HepG2 (cell line): ENCODE data around the gene AKNA. TPM values are rescaled to one million over a fixed set of nuclear protein-coding genes. Genes with fewer than 3 reads are reported as not detected.

Experiments used
- ADNP ChIP-seq: sonication (generic); formaldehyde crosslinking; IDR thresholded peaks from 2 replicates; pipeline ENCODE4 v1.4.0; 2020; ENCODE audit warnings: missing genetic modification reagents
- AHR ChIP-seq: IDR thresholded peaks from 2 replicates; pipeline ENCODE4 v1.6.1; 2018; ENCODE audit warnings: missing genetic modification reagents, missing compliant biosample characterization
- ARID2 ChIP-seq: sonication (generic); formaldehyde crosslinking; IDR thresholded peaks from 2 replicates; pipeline ENCODE4 v1.8.1; 2022; ENCODE audit warnings: mild to moderate bottlenecking, missing genetic modification reagents, borderline replicate concordance
- ATF4 ChIP-seq, 2 experiments: fragments of 450-650 bp in 1 of 2; sonication (generic) in 1 of 2; formaldehyde crosslinking; IDR thresholded peaks; 2 replicates each; pipeline versions ENCODE4 v1.5.0 to v1.8.0; 2020 to 2022; ENCODE audit warnings: mild to moderate bottlenecking in 1 of 2, missing genetic modification reagents in 1 of 2
- DMAP1 ChIP-seq: IDR thresholded peaks from 2 replicates; pipeline ENCODE4 v1.6.1; 2016
- HDAC1 ChIP-seq: sonication (generic); formaldehyde crosslinking; IDR thresholded peaks from 2 replicates; pipeline ENCODE4 v1.5.1; 2020; ENCODE audit warnings: mild to moderate bottlenecking, missing genetic modification reagents
- HMGXB4 ChIP-seq, 2 experiments: sonication (generic) in 1 of 2; formaldehyde crosslinking in 1 of 2; IDR thresholded peaks; 2 replicates each; pipeline versions ENCODE4 v1.4.0 to v1.6.1; 2018 to 2020; ENCODE audit warnings: missing genetic modification reagents in 2 of 2, borderline replicate concordance in 1 of 2, low read depth in 1 of 2, mild to moderate bottlenecking in 1 of 2, missing biosample characterization in 1 of 2
- IKZF5 ChIP-seq: IDR thresholded peaks from 2 replicates; pipeline ENCODE4 v1.6.1; 2018; ENCODE audit warnings: missing genetic modification reagents, mild to moderate bottlenecking, missing compliant biosample characterization
- IRX3 ChIP-seq: sonication (generic); formaldehyde crosslinking; IDR thresholded peaks from 2 replicates; pipeline ENCODE4 v1.8.1; 2023; ENCODE audit warnings: mild to moderate bottlenecking, low read depth, missing genetic modification reagents, borderline replicate concordance
- JUND ChIP-seq: sonication (generic); formaldehyde crosslinking; IDR thresholded peaks from 2 replicates; pipeline ENCODE4 v1.8.0; 2022; ENCODE audit warnings: mild to moderate bottlenecking, missing genetic modification reagents
- NKX3-1 ChIP-seq: sonication (generic); formaldehyde crosslinking; IDR thresholded peaks from 2 replicates; pipeline ENCODE4 v1.5.0; 2020; ENCODE audit warnings: missing genetic modification reagents
- POGK ChIP-seq: sonication (generic); formaldehyde crosslinking; conservative IDR thresholded peaks from 2 replicates; pipeline ENCODE4 v1.8.0; 2022; ENCODE audit warnings: mild to moderate bottlenecking, moderate library complexity, missing genetic modification reagents
- RAD21 ChIP-seq: fragments of 450-650 bp; formaldehyde crosslinking; IDR thresholded peaks from 2 replicates; pipeline ENCODE4 v1.5.0; 2020; ENCODE audit warnings: mild to moderate bottlenecking
- RORA ChIP-seq: sonication (generic); formaldehyde crosslinking; IDR thresholded peaks from 2 replicates; pipeline ENCODE4 v1.5.0; 2020; ENCODE audit warnings: mild to moderate bottlenecking, missing genetic modification reagents, moderate library complexity
- SP4 ChIP-seq: sonication (generic); formaldehyde crosslinking; IDR thresholded peaks from 2 replicates; pipeline ENCODE4 v1.8.1; 2023; ENCODE audit warnings: mild to moderate bottlenecking, missing genetic modification reagents
- TMF1 ChIP-seq: sonication (generic); formaldehyde crosslinking; IDR thresholded peaks from 2 replicates; pipeline ENCODE4 v1.8.1; 2022; ENCODE audit warnings: low read depth, missing genetic modification reagents
- TOE1 ChIP-seq: sonication (generic); formaldehyde crosslinking; IDR thresholded peaks from 2 replicates; pipeline ENCODE4 v1.4.0; 2020; ENCODE audit warnings: mild to moderate bottlenecking, missing genetic modification reagents
- YEATS4 ChIP-seq: sonication (generic); formaldehyde crosslinking; IDR thresholded peaks from 2 replicates; pipeline ENCODE4 v1.4.0; 2020; ENCODE audit warnings: missing genetic modification reagents, borderline replicate concordance
- ZBTB4 ChIP-seq: sonication (generic); formaldehyde crosslinking; IDR thresholded peaks from 2 replicates; pipeline ENCODE4 v1.4.0; 2020; ENCODE audit warnings: missing genetic modification reagents, mild to moderate bottlenecking, borderline replicate concordance
- ZNF10 ChIP-seq: sonication (generic); formaldehyde crosslinking; IDR thresholded peaks from 2 replicates; pipeline ENCODE4 v1.4.0; 2020; ENCODE audit warnings: mild to moderate bottlenecking, low read depth, missing genetic modification reagents, borderline replicate concordance
- ZNF430 ChIP-seq: sonication (generic); formaldehyde crosslinking; IDR thresholded peaks from 2 replicates; pipeline ENCODE4 v1.9.0; 2021; ENCODE audit warnings: mild to moderate bottlenecking, missing genetic modification reagents
- ZNF510 ChIP-seq: sonication (generic); formaldehyde crosslinking; IDR thresholded peaks from 2 replicates; pipeline ENCODE4 v1.4.0; 2020; ENCODE audit warnings: low read depth, mild to moderate bottlenecking, missing genetic modification reagents
- ZSCAN9 ChIP-seq: IDR thresholded peaks from 2 replicates; pipeline ENCODE4 v1.6.1; 2016; ENCODE audit warnings: borderline replicate concordance
- polyA plus RNA-seq, 8 experiments: library from polyadenylated mRNA; depleted of rRNA in 3 of 8; stranded (reverse) in 7 of 8; unstranded in 1 of 8; fragments of >200 nt; fragmentation: Illumina TruSeq in 4 of 8; extraction: Trizol in 4 of 8; gene quantifications; 2 replicates each; pipeline versions ENCODE4 v1.2.1 to v1.2.3, GENCODE V29; 2011 to 2016; ENCODE audit warnings: low read depth in 4 of 8, missing spikeins in 1 of 8, mixed read lengths in 1 of 8; ENCODE audit not compliant: insufficient read depth in 1 of 8
- total RNA-seq, 5 experiments: library from RNA; depleted of rRNA; stranded (reverse); fragments of >200 nt; fragmentation: Illumina TruSeq; extraction: Trizol; gene quantifications; 2 replicates each; pipeline ENCODE4 v1.2.3, GENCODE V29; 2016; ENCODE audit warnings: low read depth in 1 of 5

Gene AKNA
- total and polyA plus RNA-seq, 2 of the 13 experiments (the other 11 are each of a cell fraction or from before 2014, with no cell fraction given): 3.0 to 3.1 TPM

GRCh38 chr9:114291064-114291474 is 96.7 kb downstream of the AKNA start (continued):
- TF ChIP-seq ZBTB4 (CRISPR knock-in tag): no peak
- no peak for TF ChIP-seq AHR (CRISPR knock-in tag)
- no peak for TF ChIP-seq IRX3 (CRISPR knock-in tag)
- TF ChIP-seq RORA (CRISPR knock-in tag): no peak
- no peak for TF ChIP-seq POGK
- TF ChIP-seq JUND (CRISPR knock-in tag): no peak
- no peak for TF ChIP-seq ADNP (CRISPR knock-in tag)
- no peak for TF ChIP-seq TOE1 (CRISPR knock-in tag)
- no peak for TF ChIP-seq ZNF510
- TF ChIP-seq ZNF430 (CRISPR knock-in tag): no peak
- TF ChIP-seq DMAP1: no peak
- no peak for TF ChIP-seq ZNF10
- peak in 1 of 2 experiments; percentile 21; a peak in 1 of 4 replicates for TF ChIP-seq HMGXB4 (CRISPR knock-in tag; IDR thresholded peaks at IDR 0.05; ENCODE audit: borderline replicate concordance in 1 of 2, low read depth in 1 of 2)
- TF ChIP-seq NKX3-1 (CRISPR knock-in tag): no peak
- TF ChIP-seq SP4 (CRISPR knock-in tag): no peak
- no peak for TF ChIP-seq YEATS4 (CRISPR knock-in tag)
- TF ChIP-seq IKZF5: no peak
- no peak for TF ChIP-seq TMF1 (CRISPR knock-in tag)
- no peak for TF ChIP-seq ARID2 (CRISPR knock-in tag)
- peak; percentile 77 for TF ChIP-seq RAD21
- TF ChIP-seq ZSCAN9 (CRISPR knock-in tag): 0 out of 2 replicates have a peak, but pooled peaks have one; percentile 30
- TF ChIP-seq ATF4 (CRISPR knock-in tag; IDR thresholded peaks at IDR 0.05): no peak
- 0 out of 2 replicates have a peak, but pooled peaks have one; percentile 32 for TF ChIP-seq HDAC1 (CRISPR knock-in tag)
